ENCODE results near the gene IGFBPL1.

The IGFBPL1 gene

DNA sequence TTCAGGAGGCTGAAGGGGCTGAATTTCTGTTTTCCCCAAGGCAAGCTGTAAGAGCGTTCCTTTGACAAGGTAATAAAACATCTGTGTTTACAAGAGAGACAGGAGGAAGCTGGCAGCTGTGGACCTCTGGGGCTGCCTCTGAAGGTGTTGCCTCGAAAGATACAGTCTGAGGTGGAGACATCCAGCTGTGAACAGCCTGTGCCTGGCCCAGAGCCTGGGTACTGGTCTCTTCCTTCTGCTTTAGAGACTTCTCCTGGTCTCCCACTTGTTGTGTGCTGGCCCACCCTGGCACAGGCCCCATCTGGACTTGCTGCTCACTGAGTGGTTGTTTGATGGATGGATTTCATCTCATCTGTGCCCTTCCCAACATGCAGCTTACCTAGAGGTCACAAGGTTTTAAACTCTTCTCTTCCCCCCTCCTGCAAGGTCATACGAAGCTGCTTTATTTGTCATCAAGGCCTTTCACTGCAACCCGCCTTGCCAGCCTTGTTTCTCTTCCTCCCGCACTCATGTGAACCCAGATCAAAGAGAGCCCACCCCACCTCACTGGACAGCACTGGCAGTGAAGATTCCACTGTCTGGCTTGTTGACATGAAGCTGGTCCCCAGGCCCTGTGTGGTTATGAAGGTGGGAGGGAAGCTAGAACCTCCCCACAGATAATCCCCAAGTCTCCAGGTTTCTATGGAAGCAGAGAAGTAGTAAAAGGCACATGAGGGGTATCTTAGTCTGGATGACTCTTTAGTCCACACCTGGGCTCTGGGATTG, 66.7 kb downstream of the IGFBPL1 start:
- DNase-seq (ENCODE audit: low read depth) = no peak

DNA sequence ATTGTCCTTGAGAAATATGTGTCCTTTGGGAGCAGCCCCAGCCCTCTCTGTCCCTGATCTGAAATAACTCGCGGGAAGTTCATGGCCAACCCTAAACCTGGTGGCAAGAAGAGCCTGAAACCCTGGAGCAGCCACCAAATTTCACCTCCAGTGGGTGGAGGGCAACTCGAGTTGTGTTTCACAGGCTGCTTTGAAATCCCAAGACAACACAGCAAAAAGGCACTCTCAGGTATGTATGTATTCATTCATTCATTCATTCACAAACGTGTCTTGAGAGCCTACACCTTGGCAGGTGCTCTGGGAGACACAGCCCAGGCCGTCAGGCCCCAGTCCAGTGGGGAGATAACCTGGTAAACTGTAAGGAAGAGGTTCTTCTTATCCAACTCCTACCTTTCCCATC, 67.4 kb downstream of the IGFBPL1 start:
- DNase-seq (ENCODE audit: low read depth) = no peak
